ENCODE measurements around the gene PCDHGA8. TPM values are rescaled to one million over a fixed set of nuclear protein-coding genes. Genes with fewer than 3 reads are reported as not detected.
A peak's percentile ranks its signal among the peaks of the same experiment; 100 is the strongest.
"Not testable (repeated sequence)": the region's sequence is repeated elsewhere in the genome, so short reads cannot be mapped to it uniquely, and the experiment has no call there.

The PCDHGA8 gene
- total RNA-seq = 8.5 TPM
- long read RNA-seq, full-length matches to known transcripts = 1 of 1 reads
- long read RNA-seq, partial matches to known transcripts = 0 of 1 reads
- long read RNA-seq, other reads (novel, unspliced or antisense) = 0 of 1 reads

DNA sequence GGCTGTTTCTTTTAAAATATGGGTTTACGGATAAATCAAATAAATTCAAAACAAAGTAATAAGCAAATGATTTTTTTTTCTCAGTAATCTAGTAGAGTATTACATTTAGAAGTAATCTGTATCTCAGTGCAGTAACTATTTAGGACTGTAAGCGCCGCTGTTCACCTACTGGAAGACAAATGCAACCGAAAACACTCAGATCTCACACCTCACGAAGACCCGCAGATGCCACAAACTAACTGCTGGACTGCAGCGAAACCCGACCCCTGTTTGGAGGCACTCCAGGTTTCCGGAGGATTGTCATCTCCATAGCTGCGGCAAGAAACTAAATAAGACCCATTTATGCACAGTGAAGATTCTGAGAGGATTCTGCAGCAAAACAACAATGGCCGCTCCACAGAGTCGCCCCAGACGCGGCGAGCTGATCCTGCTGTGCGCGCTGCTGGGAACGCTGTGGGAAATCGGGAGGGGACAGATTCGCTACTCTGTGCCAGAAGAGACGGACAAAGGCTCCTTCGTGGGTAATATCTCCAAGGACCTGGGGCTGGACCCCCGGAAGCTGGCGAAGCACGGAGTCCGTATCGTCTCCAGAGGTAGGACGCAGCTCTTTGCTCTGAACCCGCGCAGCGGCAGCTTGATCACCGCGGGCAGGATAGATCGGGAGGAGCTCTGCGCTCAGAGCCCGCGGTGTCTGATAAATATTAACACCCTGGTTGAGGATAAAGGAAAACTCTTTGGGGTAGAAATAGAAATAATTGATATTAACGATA, at the start of gene PCDHGA8:
PCDHGA8 (plus strand) TSS at position 205 of the 770 bp plus-strand sequence; CDS start at position 386, 181 bp downstream.
- Histone ChIP-seq H3K4me3 (no peak within 1 kb of the TSS), H3K27me3 (ENCODE audit: low read depth) (no peaks in the 10 kb centered on the region), H3K4me1 (peaks cover 29% of the 10 kb centered on the region), H3K27ac (replicated peaks) (no peak within 1 kb of the TSS), H3K36me3 (peaks cover 35% of the 10 kb centered on the region), H3K9me3 (replicated peaks) (peaks cover 93% of the 10 kb centered on the region)
- TF ChIP-seq CTCF (IDR thresholded peaks at IDR 0.05; ENCODE audit: borderline replicate concordance) = peak; percentile 39
- no peak for DNase-seq
- intact Hi-C loops (cut with micrococcal nuclease) = no loop called here

GRCh38 chr5:141342773-141343172, 49.7 kb upstream of the PCDHGA8 start:
- no peak for TF ChIP-seq CTCF (IDR thresholded peaks at IDR 0.05; ENCODE audit: borderline replicate concordance)
- Histone ChIP-seq H3K9me3 (replicated peaks) (peaks cover 99% of the 10 kb centered on the region), H3K4me1 (peaks cover 21% of the 10 kb centered on the region), H3K4me3 (peak overlapping the region; percentile 65), H3K36me3 (peaks cover 10% of the 10 kb centered on the region), H3K27ac (replicated peaks) (peak overlapping the region; percentile 84), H3K27me3 (ENCODE audit: low read depth) (no peaks in the 10 kb centered on the region)
- intact Hi-C loops (cut with micrococcal nuclease) = no loop called here
- no peak for DNase-seq

- Histone ChIP-seq H3K27ac (replicated peaks) (peak within 1 kb of the TSS; percentile 84), H3K27me3 (ENCODE audit: low read depth) (no peaks in the 10 kb centered on the region), H3K36me3 (peaks cover 17% of the 10 kb centered on the region), H3K9me3 (replicated peaks) (peaks cover 99% of the 10 kb centered on the region), H3K4me1 (peaks cover 22% of the 10 kb centered on the region), H3K4me3 (peak within 1 kb of the TSS; percentile 65)
- intact Hi-C loops (cut with micrococcal nuclease) = no loop called here
- TF ChIP-seq CTCF (IDR thresholded peaks at IDR 0.05; ENCODE audit: borderline replicate concordance) = peak; percentile 72
- no peak for DNase-seq
These were observed 49.0 kb upstream of the PCDHGA8 start, which contains the start of gene PCDHGA3 for GRCh38 chr5:141343242-141343952. TSS of gene PCDHGA3 (plus strand) at chr5:141343829. CDS start at chr5:141344034, 205 bp downstream.

- Histone ChIP-seq H3K27ac (replicated peaks) (peak overlapping the region; percentile 84), H3K4me3 (peak overlapping the region; percentile 65), H3K9me3 (replicated peaks) (peaks cover 99% of the 10 kb centered on the region), H3K27me3 (ENCODE audit: low read depth) (no peaks in the 10 kb centered on the region), H3K36me3 (peaks cover 18% of the 10 kb centered on the region), H3K4me1 (peaks cover 26% of the 10 kb centered on the region)
- TF ChIP-seq CTCF (IDR thresholded peaks at IDR 0.05; ENCODE audit: borderline replicate concordance) = no peak
- no peak for DNase-seq
- intact Hi-C loops (cut with micrococcal nuclease) = no loop called here
These were observed 48.4 kb upstream of the PCDHGA8 start for GRCh38 chr5:141343953-141344463.

DNA sequence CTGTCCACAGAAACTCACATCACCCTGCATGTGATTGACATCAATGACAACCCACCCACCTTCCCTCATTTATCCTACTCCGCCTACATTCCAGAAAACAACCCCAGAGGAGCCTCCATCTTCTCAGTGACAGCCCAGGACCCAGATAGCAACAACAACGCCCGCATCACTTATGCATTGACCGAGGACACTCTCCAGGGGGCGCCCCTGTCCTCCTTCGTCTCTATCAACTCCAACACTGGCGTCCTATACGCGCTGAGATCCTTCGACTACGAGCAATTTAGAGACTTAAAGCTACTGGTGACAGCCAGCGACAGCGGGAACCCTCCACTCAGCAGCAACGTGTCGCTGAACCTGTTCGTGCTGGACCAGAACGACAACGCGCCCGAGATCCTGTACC, 47.1 kb upstream of the PCDHGA8 start:
- Histone ChIP-seq H3K4me1 (peaks cover 33% of the 10 kb centered on the region), H3K4me3 (peak overlapping the region; percentile 65), H3K9me3 (replicated peaks) (peaks cover 99% of the 10 kb centered on the region), H3K36me3 (peaks cover 18% of the 10 kb centered on the region), H3K27ac (replicated peaks) (peak overlapping the region; percentile 17), H3K27me3 (ENCODE audit: low read depth) (no peaks in the 10 kb centered on the region)
- TF ChIP-seq CTCF (IDR thresholded peaks at IDR 0.05; ENCODE audit: borderline replicate concordance) = peak; percentile 17
- DNase-seq = no peak
- intact Hi-C loops (cut with micrococcal nuclease) = no loop called here

- Histone ChIP-seq H3K9me3 (replicated peaks) (peaks cover 99% of the 10 kb centered on the region), H3K4me3 (peak overlapping the region; percentile 65), H3K36me3 (peaks cover 18% of the 10 kb centered on the region), H3K4me1 (peaks cover 39% of the 10 kb centered on the region)
- DNase-seq; intact Hi-C loops (cut with micrococcal nuclease); H3K27ac ChIP-seq (replicated peaks); H3K27me3 ChIP-seq (ENCODE audit: low read depth): not testable (repeated sequence)
These were observed 46.4 kb upstream of the PCDHGA8 start for GRCh38 chr5:141346017-141346416.

Measured in left ventricle myocardium inferior (tissue), 1 donor.